HG02571 (cell line): ENCODE results near the gene SERPINC1.
"Not testable (repeated sequence)": the region's sequence is repeated elsewhere in the genome, so short reads cannot be mapped to it uniquely, and the experiment has no call there.

Source experiments
- ATAC-seq: cut with Tn5 transposase; IDR thresholded peaks from one replicate; pipeline ENCODE4 v1.9.1; 2021; ENCODE audit warnings: mild to moderate bottlenecking, moderate library complexity; ENCODE audit not compliant: unreplicated experiment

Gene SERPINC1

DNA sequence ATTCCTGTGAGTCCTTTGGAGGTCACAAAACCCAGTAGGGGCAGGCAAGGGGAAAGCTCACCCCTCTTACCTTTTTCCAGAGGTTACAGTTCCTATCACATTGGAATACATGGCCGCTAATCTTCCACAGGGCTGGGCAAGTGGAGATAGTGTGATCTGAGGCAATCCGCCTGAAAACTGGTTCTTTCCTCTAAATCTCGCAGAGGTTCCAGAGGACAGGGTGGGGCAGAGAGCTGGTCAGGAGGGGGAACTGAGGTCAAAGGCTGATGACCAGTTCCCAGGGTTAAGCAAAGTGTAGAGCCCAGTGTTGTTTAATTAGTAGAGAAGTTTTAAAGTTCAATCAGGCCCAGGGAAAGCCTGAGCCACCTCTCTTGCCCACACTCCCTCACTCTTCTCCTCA lies at the start of gene SERPINC1:
Gene SERPINC1 (minus strand): TSS at position 179 of the 400 bp plus-strand sequence. CDS start 68 bp downstream, at position 111.
- no peak for ATAC-seq

DNA sequence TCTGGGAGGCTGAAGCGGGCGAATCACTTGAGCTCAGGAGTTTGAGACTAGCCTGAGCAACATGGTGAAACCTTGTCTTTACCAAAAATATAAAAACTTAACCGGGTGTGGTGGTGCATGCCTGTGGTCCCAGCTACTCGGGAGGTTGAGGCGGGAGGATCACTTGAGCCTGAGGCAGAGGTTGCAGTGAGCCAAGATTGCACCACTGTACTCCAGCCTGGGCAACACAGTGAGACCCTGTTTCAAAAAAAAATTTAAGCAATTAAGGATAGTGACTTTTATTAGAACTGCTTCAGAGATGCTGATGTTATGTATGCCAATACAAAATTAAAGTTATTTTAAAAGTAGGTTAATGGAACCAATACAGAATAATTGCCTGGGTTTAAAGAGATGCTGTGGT lies 48.8 kb upstream of the SERPINC1 start:
- not testable (repeated sequence) for ATAC-seq

DNA sequence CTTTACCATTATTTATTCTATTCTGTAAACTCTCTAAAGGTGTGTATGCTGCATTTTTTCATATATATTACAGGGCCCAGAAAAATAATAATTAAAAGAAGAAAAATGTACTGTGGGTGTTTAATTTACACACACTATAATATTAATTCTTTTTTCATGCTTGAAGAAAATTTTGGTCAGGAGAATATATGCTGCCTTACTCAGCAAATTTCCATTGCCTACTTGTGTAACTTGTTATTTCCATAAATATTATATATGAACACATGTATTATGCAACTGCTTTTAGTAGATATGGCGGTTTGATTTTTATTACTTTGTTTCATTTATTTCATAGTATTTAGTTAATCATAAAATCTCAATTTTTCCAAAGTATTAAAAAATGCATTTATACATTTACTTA lies 46.4 kb upstream of the SERPINC1 start:
- ATAC-seq, result no peak

DNA sequence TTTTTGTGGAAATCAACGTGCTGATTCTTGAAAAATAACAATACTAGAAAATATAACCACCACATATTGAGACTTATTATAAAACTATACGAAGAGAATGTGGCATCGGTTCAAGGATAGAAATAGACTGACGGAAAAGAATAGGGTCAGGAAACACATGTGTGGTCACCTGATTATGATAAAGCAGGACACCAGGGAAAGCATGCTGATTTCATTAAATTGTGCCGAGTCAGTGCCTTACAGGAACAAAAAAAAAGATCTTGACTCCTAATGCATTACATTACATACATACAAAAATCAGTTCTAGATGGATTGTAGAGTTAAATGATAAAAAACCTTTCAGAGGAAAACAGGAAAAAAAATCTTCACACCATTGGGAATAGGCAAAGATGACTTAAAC lies 43.5 kb upstream of the SERPINC1 start:
- no peak for ATAC-seq

DNA sequence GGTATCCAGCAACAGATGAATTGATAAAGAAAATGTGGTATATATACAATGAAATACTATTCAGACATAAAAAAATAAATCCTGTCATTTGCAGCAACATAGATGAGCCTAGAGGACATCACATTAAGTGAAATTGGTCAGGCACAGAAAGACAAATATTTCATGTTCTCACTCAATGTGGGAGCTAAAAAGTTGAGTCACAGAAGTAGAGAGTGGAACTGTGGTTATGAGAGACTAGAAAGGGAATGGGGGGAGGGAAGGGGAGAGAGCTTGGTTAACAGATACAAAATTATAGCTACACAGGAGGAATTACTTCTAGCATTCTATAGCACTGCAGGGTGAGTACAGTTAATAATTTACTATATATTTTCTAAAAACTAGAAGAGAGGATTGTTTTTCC lies 37.1 kb upstream of the SERPINC1 start:
- no peak for ATAC-seq

DNA sequence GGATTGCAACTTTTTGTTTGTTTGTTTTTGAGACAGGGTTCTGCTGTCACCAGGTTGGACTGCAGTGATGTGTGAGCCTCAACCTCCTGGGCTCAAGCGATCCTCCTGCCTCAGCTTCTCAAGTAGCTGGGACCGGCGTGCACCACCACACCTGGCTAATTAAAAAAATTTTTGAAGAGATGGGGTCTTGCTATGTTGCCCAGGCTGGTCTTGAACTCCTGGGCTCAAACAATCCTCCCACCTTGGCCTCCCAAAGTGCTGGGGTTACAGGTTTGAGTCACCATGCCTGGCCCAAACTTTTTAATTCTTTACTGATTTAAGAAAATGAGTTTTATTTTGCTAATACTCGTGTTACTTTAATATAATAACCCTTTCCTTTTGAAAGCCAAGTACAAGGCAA lies 31.5 kb upstream of the SERPINC1 start:
- no peak for ATAC-seq

DNA sequence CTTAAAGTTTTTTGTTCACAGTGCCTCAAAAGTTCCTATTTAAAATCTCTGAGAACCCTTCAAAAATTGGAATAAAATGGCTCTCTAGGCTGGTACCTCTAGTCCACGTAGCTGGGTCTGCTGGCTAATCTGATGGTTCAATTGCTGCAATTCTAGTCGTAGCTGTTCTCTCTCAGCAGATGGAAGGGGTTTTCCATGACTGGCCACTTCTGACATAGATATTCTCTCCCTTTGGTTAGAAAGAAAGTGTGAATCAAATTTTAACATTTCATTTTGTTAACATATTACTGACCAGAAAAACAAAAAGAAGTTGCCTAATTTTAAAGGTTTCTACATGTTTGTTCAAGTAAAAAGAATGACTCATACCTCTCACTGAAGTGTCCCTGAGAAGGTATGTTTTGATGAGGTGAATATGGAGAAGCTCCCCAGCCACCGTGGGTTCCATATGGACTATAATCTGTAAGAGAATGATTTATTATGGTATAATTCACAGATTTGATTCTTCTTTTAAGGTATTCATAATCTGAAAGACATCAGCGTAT lies 29.3 kb upstream of the SERPINC1 start:
- no peak for ATAC-seq

DNA sequence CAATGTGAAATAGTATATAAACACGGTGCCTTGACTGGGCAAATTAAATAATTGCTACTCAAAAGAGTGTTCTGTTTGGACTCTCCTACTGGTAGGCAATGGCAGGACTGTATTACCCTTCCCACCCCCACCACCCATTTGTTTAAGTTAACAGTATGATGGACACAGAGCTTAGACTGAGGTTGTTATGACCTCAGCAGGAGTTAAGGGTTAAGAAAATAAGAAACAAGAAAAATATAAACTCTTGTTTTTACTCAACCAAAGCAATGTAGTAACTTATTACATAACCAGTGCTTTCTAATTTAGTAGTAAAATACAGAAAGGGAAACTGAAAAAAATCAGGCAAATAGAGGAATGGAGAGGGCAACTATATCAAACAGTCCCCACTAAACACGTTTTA lies 19.9 kb upstream of the SERPINC1 start:
- no peak for ATAC-seq

DNA sequence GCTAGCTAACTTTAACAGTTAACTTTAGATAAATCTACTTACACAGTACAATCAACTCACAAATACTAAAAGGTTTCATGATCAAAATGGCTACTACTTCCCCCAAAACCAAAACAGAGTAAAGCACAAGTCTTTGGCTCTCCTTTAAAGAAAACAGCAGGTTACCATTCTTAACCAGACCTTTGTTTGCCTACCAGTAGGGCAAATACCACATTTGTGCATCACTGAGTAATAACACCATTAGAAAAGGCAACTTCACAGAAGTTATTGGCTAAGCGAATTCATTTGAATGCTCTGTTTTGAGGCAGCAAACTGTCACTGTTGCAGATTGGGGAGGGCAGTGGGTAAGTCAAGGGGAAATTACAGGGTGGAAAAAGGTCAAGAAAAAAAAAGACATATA lies 17.3 kb upstream of the SERPINC1 start:
- ATAC-seq, result no peak

DNA sequence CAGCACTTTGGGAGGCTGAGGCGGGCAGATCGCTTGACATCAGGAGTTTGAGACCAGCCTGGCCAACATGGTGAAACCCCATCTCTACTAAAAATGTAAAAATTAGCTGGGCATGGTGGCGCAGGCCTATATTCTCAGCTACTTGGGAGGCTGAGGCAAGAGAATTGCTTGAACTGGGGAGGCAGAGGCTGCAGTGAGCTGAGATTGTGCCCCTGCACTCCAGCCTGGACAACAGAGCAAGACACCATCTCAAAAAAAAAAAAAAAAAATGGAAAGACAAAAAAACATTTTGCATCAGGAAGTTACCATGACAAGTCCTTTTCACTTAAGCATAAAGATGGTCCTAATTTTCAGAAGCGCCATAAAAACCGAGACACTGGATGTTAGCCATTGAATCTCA lies 13.4 kb upstream of the SERPINC1 start:
- ATAC-seq, result not testable (repeated sequence)

DNA sequence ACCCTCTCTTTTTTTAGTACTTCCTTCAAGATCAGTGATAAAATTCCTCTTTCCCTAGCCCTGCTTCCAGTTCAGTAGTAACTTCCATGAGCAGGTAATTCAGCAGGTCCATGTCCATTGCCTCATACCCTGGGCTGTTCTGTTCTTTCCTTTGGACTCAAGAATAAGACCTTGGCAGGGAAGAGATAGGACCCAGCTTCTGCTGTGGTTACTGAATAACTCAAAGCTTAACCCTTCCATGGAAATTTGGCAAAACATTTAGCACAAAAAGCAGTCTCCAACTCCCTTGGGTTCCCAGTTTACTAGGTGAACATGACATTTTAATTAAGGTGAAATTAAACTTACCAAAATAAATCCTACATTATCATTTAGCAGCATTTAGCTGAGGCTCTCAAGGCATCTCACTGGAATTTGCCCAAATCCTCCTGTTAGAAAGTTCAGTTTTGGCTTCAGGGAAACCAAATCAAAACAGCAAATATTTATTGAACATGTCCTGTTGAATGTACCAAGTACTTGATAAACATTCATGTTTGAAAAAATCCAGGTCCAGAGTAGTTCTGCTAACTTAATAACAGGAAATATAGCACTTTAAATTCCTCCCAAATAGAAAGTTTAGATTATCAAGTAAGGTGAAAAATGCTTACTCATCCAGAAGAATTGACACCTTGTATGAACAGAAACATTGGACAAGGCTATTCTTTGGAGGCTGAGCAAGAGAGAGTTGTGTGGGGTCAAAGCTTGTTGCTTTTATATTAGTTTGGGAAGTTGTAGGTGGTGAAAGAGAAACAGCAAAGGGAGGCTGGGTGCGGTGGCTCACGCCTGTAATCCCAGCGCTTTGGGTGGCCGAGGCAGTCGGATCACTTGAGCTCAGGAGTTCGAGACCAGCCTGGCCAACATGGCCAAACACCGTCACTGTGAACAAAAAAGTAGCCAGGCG lies 8.4 kb upstream of the SERPINC1 start:
- ATAC-seq, result no peak

DNA sequence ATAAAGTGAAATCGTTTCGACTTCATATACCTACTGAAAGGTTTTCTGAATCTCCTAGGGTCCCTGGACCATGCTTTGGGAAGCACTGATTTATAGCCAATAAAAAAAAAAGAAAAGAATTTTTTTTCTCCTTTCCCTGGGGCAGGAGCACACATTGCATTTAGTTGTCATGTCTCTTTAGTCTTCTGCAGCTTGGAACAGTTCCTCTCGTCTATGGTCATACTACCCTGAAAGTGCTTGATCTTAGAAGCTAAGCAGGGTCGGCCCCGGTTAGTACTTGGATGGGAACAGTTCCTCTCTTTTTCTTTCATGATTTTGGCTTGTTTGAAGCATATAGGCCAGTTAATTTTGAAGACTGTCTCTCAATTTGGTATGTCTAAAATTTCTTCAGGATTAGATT lies 3.7 kb upstream of the SERPINC1 start:
- ATAC-seq, result no peak

DNA sequence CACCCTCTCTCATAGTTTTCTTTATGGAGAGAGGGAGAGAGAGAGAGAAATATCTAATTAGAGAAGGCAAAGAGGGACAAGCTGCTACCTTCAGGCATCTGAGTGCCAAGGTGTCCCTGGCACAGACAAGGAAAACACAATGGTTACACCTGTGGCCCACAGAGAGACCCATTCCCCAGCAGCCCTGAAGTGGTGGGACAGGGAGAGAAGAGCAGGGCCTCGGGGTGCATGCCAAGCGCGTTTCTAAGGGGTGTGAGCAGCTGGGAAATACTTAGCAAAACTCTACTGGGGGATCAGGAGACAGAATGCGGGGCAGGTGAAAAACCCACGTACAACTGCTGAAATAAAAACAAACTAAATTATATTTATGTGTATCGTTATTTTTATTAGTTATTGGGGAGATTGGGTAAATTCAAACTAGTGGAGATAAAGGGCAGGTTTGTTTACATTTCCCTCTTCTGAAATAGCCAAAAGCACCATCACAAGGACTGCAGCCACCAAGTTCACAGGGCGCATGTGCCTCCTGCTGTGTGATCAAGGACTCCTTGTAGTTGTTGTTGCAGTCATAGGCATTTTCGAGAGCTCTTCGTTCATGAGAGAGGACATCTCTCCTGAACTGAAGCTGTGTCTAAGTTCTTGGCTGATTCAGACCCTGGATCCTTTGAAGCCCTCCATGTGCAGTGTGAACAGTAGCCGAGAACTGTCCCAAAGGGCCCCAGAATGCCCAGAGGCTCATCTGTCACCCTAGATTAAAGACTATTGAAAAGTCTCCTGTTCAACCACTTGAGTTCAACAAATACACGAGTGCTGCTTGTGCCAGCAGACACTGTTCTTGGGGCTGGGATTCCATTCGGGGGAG lies 737 bp upstream of the SERPINC1 start:
- ATAC-seq, result no peak

DNA sequence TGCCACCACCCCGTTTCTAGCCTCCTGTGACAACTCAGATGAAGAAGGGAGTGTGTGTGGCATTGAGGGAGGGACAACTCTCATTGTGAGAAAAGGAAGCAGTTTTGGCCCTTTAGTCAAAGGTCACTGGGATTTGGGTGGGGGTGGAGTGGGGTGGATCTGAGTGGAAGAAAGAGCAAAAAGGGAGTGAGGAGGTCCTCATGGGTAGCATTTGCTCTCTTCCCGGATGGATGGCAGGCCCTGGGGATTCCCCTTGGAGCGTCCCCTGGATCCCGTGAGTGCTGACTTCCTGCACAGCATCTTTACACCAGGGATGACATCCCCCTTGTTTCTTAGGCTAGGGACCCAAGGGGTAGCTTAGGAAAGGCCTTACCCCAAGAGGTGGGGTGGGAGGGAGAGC lies 460 bp downstream of the SERPINC1 start:
- no peak for ATAC-seq

DNA sequence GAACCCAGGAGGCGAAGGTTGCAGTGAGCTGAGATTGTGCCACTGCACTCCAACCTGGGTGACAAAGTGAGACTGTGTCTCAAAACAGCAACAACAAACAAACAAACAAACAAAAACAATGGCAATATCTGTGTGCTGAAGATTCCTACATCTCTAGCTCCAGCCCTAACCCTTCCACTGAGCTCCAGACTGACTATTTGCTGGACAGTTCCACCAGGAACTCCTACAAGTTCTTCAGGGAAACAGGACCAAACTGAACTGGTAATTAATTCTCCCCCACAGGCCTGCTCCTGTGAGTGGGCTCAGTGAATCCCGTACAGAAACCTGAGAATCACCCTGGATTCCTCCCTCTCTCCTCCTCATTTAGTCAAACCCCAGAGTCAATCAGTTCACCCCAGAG lies 1.5 kb downstream of the SERPINC1 start:
- no peak for ATAC-seq

DNA sequence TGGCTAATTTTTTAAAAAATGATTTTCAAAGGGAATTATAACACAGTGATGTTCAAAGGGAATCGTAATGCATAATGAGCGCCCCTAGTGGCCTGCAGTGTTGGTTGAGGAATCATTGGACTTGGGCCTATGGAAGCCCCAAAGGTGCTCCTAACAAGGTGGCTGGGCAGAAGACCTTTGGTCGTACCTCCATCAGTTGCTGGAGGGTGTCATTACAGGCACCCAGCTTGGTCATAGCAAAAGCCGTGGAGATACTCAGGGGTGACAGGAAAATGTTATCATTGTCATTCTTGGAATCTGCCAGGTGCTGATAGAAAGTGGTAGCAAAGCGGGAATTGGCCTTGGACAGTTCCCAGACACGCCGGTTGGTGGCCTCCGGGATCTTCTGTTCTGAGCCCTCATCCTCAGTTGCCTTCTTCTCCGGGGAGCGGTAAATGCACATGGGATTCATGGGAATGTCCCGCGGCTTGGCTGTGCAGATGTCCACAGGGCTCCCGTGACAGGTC lies 2.7 kb downstream of the SERPINC1 start:
- ATAC-seq, result no peak

DNA sequence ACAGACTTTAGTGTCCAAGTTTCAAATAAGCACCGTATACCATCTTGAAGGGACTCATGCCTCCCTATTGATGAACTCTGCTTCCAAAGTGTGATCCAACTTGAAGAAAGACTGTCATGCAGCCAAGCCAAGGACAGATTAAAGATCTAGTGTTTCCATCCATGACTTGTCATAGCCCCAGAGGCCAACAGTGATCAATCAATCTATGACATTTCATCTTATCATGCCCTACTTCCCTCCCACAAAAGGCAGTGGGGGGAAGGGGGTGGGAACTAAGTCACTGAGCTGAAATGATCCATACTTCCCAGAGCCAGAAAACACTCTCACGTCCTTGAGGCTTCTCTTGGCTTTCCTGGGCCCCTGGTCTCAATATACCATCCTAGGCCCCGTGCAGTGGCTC lies 4.0 kb downstream of the SERPINC1 start:
- ATAC-seq, result no peak

DNA sequence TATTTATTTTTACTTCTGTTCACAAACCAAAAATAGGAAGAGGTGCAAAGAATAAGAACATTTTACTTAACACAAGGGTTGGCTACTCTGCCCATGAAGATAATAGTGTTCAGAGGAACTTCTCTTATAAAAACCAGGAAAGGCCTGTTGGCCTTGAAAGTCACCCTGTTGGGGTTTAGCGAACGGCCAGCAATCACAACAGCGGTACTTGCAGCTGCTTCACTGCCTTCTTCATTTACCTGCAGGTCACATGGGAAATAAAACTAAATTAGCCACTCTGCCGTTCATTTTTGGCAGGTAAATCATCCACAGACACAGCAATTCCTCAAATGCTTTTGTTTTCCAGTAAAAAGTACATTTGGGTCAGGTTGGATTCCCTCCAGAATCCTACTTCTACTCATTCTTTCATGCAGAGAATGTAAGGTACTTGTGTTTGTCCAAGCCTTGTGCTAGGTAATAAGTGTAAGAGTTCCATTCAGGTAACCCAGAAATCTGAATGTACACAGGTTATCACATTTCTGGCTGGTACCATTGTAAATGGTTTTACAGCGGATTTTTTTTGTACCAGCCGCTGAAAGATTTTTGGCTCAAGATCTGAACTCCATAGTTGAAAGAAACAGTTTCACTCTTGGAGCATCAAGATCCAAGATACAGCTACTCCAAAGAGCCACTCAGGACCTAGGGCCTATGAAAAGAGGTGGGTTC lies 13.1 kb downstream of the SERPINC1 start:
- no peak for ATAC-seq

DNA sequence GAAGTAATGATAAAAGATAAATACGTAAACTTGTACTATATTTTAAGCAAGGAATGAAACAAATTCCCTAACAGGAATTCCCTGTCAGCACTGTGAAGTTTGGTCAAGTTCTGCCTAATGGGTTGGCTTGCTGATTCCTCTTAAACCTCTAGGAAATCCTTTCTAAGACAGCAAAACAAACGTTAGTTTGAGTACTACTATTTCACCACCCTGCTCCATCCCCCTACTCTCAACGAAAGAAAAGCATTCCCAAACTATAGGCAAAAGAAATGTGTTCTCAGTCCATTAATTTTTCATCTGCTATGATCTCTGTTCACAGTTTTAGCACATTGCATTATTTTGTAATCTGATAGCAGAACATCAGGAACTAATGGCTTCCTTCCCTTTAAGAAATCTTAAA lies 16.1 kb downstream of the SERPINC1 start:
- no peak for ATAC-seq

DNA sequence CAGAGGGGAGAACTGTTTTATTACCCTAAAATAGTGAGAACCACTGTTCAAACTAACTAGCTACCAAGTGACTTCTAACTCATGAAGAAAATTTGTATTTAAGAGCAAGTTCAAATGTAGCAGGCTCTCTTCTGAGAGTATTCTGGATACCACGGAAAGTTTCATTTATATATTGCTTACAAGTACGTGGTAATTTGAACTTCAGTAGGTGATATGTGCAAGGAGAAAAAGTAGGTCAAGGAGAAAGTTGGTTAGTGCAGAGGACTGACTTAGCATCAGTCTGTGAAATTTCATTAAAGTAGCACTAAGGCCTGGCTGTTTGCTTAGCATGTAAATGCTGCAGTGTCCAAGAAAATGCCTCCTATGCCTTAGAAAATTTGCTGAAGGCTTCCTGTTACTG lies 16.7 kb downstream of the SERPINC1 start:
- ATAC-seq, result no peak

DNA sequence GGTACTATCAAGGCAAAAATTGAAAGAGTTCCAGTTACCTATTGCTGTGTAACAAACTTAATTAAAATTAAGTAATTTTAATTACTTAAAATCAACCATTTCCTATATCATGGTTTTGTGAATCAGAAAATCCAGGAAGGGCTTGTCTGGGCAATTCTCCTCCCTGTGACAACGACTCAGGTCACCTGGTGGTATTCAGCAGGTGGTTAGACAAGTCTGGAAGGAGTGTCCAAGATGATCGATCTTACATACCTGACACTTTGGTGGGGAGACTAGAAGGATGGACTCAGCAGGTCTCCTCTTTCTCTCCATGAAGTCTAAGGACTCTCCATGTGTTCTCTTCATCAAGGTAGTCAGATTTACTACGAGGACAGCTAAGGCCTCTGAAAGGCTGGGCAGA lies 22.9 kb downstream of the SERPINC1 start:
- ATAC-seq, result no peak
